Sigmoid colon (tissue), 7 donors: ENCODE data around the gene SCTR. TPM values are rescaled to one million over a fixed set of nuclear protein-coding genes. Genes with fewer than 3 reads are reported as not detected.

Experiments
- DNase-seq: peaks from one replicate; pipeline ENCODE4 v3.0.0-alpha.2; 2019
- H3K27ac ChIP-seq, 4 donors: fragments of 200-600 bp; sonication (generic); one replicate each; pipeline ENCODE4 v1.5.1; 2016 to 2019; ENCODE audit warnings: mild to moderate bottlenecking in 1 of 4
- H3K27me3 ChIP-seq, 3 donors: fragments of 200-600 bp; sonication (generic); one replicate each; pipeline ENCODE4 v1.5.1; 2019; ENCODE audit warnings: mild to moderate bottlenecking in 1 of 3
- H3K36me3 ChIP-seq, 4 donors: fragments of 200-600 bp; sonication (generic); one replicate each; pipeline ENCODE4 v1.5.1; 2016 to 2019
- H3K4me1 ChIP-seq, 4 donors: fragments of 200-600 bp; sonication (generic); one replicate each; pipeline ENCODE4 v1.5.1; 2017 to 2019
- H3K4me3 ChIP-seq, 4 donors: fragments of 200-600 bp; sonication (generic); one replicate each; pipeline ENCODE4 v1.5.1; 2017 to 2019; ENCODE audit warnings: mild to moderate bottlenecking in 2 of 4, moderate library complexity in 1 of 4
- H3K9me3 ChIP-seq, 4 donors: fragments of 200-600 bp in 3 of 4; sonication (generic) in 3 of 4; one replicate each; pipeline versions ENCODE4 v1.5.1 to v1.6.1; 2013 to 2019
- EP300 ChIP-seq, 4 donors: sonication (generic); formaldehyde crosslinking; IDR thresholded peaks; one replicate each; pipeline ENCODE4 v1.6.1; 2017; ENCODE audit warnings: antibody characterized with exemption in 4 of 4
- POLR2A ChIP-seq, 2 donors: fragments of 450-650 bp; IDR thresholded peaks; one replicate each; pipeline ENCODE4 v1.6.1; 2016; ENCODE audit warnings: antibody characterized with exemption in 2 of 2, mild to moderate bottlenecking in 2 of 2, moderate library complexity in 2 of 2
- POLR2AphosphoS5 ChIP-seq, 4 donors: sonication (generic); formaldehyde crosslinking; IDR thresholded peaks; one replicate each; pipeline ENCODE4 v1.6.1; 2017; ENCODE audit warnings: antibody characterized with exemption in 4 of 4
- WGBS, 2 donors: extraction: QIAGEN DNeasy Blood & Tissue Kit; methylation state at CpG; one replicate each; pipeline ENCODE4 v1.1.7; 2013; 5-methylcytosine and 5-hydroxymethylcytosine counted together
- intact Hi-C: fragments of 100-400 bp; cut with DNase I; formaldehyde crosslinking; loops from one replicate; pipeline ENCODE4 v1.15.1; 2023
- polyA plus RNA-seq, 3 donors: library from polyadenylated mRNA; stranded (reverse); fragments of 200-250 nt; gene quantifications; one replicate each; pipeline ENCODE4 v1.2.3, GENCODE V29; 2013
- total RNA-seq, 4 donors: library from RNA; depleted of rRNA; stranded (reverse); fragments of >200 nt; gene quantifications; one replicate each; pipeline ENCODE4 v1.1.0, GENCODE V29; 2016
- TF ChIP-seq, protein P1 (sequence below), 4 experiments: fragments of 450-650 bp in 3 of 4; fragments of 200-600 bp in 1 of 4; IDR thresholded peaks; one replicate each; pipeline ENCODE4 v1.5.1; 2016 to 2019; ENCODE audit warnings: antibody characterized with exemption in 4 of 4, mild to moderate bottlenecking in 3 of 4, moderate library complexity in 2 of 4
- donor health status: healthy with polysubstance abuse.
- donor health status: Bipolar disorder and iron deficiency.
- donor health status: healthy.

Gene SCTR
- total and polyA plus RNA-seq, 7 donors, result 0.16 TPM; not detected in 6

DNA sequence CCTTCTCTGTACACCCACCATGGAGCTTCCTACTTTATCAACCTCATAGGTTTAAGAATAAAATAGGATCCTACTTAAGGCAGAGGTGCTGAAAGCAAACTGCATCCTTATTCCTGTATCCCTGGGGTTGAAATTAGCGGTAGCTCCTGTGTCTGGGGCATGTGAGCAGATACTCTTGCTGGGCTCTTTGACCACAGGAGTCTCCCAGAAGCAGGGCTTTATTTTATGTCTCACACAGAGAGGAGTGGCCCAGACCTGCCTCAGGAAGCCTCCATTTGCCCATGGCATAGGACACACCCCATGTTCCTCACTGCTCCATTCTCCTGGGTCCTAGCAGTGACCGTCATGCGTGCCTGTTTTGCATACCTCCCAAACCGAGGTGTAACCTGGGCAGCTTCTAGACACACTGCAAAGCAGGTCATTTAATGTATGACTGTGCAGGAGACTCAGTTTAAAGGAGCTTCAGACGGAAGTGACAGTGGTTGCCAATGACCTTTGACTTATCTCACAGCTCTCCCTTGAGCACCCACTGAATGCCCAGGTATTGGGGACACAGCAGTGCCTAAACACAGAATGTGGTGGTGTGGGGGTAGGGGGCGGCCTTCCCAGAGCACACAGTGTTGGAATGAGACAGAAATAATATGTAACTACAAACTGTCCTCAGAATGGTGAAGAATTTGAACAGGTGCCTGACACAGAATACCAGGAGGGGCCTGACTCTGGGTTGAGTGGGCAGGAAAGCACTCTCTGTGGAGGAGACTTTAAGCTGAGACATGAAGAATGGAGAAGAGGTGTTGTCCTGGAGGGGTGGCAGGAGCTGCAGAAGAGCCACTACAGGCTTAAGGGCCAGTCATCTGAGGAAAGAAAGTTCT is 89.0 kb downstream of the SCTR start:
- Histone ChIP-seq H3K4me1 (peaks cover 0 to 20% (median 13%) of the 10 kb centered on the region in 4 donors), H3K27me3 (peaks cover 0 to 4% (median 0%) of the 10 kb centered on the region in 3 donors), H3K27ac (no peak overlapping the region), H3K4me3 (no peak overlapping the region), H3K9me3 (no peaks in the 10 kb centered on the region), H3K36me3 (no peaks in the 10 kb centered on the region)
- intact Hi-C loops, result no loop called here
- DNase-seq, result no peak
- WGBS, 2 donors, result 43 to 73% methylated on average over 6 of the region's 6 CpGs
- TF ChIP-seq, protein P1, sequence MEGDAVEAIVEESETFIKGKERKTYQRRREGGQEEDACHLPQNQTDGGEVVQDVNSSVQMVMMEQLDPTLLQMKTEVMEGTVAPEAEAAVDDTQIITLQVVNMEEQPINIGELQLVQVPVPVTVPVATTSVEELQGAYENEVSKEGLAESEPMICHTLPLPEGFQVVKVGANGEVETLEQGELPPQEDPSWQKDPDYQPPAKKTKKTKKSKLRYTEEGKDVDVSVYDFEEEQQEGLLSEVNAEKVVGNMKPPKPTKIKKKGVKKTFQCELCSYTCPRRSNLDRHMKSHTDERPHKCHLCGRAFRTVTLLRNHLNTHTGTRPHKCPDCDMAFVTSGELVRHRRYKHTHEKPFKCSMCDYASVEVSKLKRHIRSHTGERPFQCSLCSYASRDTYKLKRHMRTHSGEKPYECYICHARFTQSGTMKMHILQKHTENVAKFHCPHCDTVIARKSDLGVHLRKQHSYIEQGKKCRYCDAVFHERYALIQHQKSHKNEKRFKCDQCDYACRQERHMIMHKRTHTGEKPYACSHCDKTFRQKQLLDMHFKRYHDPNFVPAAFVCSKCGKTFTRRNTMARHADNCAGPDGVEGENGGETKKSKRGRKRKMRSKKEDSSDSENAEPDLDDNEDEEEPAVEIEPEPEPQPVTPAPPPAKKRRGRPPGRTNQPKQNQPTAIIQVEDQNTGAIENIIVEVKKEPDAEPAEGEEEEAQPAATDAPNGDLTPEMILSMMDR (IDR thresholded peaks at IDR 0.05), result no peak
- TF ChIP-seq EP300 (IDR thresholded peaks at IDR 0.05) (no peak), POLR2AphosphoS5 (IDR thresholded peaks at IDR 0.05) (no peak), POLR2A (IDR thresholded peaks at IDR 0.05) (no peak)

DNA sequence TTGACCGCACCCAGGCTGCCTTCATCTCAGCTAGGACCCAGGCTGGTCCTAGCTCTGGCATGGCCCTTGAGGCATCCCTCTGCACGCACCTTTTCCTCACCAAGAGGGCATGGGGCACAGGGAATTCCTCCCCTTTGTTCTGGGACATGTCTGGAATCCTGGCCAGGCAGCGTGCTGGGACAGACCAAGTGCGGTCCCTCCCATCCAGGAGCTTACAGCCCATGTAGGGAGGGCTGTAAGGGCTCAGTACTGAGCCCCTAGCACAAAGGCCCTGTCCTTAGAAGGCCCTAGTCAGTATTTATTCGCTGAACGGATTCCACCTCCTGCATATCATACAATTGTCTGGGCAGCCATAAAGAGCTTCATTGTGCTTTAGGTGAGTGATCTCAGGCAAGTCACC is 89.6 kb downstream of the SCTR start:
- intact Hi-C loops, result no loop called here
- WGBS, 2 donors, result 65 to 86% methylated on average over 6 of the region's 6 CpGs

DNA sequence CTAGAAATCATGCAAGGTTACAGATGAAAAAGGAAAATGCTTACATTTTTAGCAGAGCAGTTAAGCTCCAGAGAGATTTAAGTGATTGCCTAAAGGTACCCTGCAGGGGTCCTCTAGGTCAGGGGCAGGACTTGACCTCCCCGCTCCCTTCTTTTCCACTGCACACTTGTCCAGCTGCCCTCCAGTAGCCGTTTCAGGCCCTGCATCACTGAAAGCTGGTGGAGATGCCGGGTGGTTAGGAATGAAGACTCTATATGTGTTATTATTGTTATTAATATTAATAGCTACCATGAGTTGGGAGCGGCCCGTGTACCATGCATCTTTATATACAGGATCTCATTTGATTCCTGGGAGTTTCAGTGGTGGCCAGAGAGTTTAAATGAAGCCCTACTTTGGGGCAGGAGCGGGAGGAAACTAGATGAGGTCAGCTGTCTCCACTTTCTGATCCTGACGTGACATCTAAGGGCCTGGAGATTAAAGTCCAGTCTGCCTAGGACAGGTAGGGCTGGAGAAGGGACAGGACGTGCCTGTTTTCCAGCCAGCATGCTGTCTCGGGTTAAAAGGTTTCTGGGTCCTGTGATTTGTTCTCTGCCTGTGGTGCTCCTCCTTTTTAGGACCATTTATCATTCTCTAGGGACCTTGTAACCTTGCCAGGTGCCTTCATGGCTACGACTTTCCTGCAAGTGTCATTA is 90.5 kb downstream of the SCTR start:
- Histone ChIP-seq H3K27me3 (peaks cover 0 to 4% (median 0%) of the 10 kb centered on the region in 3 donors), H3K27ac (no peak overlapping the region), H3K4me1 (peaks cover 0 to 20% (median 13%) of the 10 kb centered on the region in 4 donors), H3K4me3 (no peak overlapping the region), H3K36me3 (no peaks in the 10 kb centered on the region), H3K9me3 (no peaks in the 10 kb centered on the region)
- intact Hi-C loops, result no loop called here
- TF ChIP-seq EP300 (IDR thresholded peaks at IDR 0.05), result no peak
- TF ChIP-seq, protein P1 (IDR thresholded peaks at IDR 0.05), result no peak
- no peak for TF ChIP-seq POLR2AphosphoS5 (IDR thresholded peaks at IDR 0.05)
- no peak for TF ChIP-seq POLR2A (IDR thresholded peaks at IDR 0.05)
- no peak for DNase-seq
- WGBS, 2 donors, result 49 to 75% methylated on average over 10 of the region's 10 CpGs

More for the DNA sequence above, 89.6 kb downstream of the SCTR start:
- Histone ChIP-seq H3K27ac (no peak overlapping the region), H3K4me1 (peaks cover 0 to 20% (median 13%) of the 10 kb centered on the region in 4 donors), H3K9me3 (no peaks in the 10 kb centered on the region), H3K36me3 (no peaks in the 10 kb centered on the region), H3K4me3 (no peak overlapping the region), H3K27me3 (peaks cover 0 to 4% (median 0%) of the 10 kb centered on the region in 3 donors)
- no peak for TF ChIP-seq POLR2A (IDR thresholded peaks at IDR 0.05)
- no peak for TF ChIP-seq POLR2AphosphoS5 (IDR thresholded peaks at IDR 0.05)
- TF ChIP-seq, protein P1 (IDR thresholded peaks at IDR 0.05), result no peak
- no peak for TF ChIP-seq EP300 (IDR thresholded peaks at IDR 0.05)
- DNase-seq, result no peak

DNA sequence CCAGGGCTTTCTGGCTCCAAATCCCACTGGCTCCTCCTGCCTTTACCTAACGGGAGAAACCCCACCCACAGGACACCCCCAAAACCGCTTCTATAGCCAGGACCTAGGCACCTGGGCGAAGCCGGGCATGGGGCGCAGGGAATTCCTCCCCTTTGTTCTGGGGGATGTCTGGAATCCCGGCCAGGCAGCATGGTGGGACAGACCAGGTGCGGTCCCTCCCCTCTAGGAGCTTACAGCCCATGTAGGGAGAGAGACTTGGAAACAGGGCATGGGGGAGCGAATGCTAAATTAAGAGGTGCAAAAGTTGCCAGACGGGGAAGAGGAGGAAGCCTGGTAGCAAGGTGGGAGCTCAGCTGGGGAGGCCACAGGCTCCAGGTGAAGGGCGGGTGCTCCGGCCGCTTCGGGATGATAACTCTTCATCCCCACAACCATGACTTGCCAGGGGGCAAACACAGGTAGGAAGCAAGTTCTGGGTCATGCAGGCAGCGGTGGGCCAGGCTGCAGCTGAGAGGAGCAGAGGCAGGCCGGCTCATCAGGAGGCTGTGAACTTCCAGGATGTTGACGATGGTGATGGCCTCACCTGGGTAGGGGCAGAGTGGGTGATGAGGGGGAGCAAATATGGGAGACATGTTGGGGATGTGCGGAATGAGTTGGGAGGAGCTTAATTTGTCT is 91.3 kb downstream of the SCTR start:
- H3K4me3 ChIP-seq, result peak overlapping the region in 3 of 4 donors; percentile 45 to 60 (median 58)
- H3K9me3 ChIP-seq, result no peaks in the 10 kb centered on the region
- H3K4me1 ChIP-seq, result peaks cover 0 to 20% (median 13%) of the 10 kb centered on the region in 4 donors
- TF ChIP-seq POLR2A (IDR thresholded peaks at IDR 0.05) (no peak), POLR2AphosphoS5 (IDR thresholded peaks at IDR 0.05) (no peak), EP300 (IDR thresholded peaks at IDR 0.05) (no peak)
- TF ChIP-seq, protein P1 (IDR thresholded peaks at IDR 0.05), result no peak
- no peak for DNase-seq
- H3K36me3 ChIP-seq, result no peaks in the 10 kb centered on the region
- intact Hi-C loops, result no loop called here
- 93 to 94% methylated on average over 17 of the region's 17 CpGs for WGBS, 2 donors
- H3K27me3 ChIP-seq, result peaks cover 0 to 4% (median 0%) of the 10 kb centered on the region in 3 donors
- no peak overlapping the region for H3K27ac ChIP-seq
